Small intestine (tissue), 16 donors: ENCODE measurements around the gene BLNK. TPM values are rescaled to one million over a fixed set of nuclear protein-coding genes. Genes with fewer than 3 reads are reported as not detected.

Source experiments
- DNase-seq, 2 donors: peaks; one replicate each; pipeline versions ENCODE4 v3.0.0 to v3.0.0-alpha.2; 2013
- FAIRE-seq: peaks from 2 replicates; lab custom pipeline; 2012; peaks lifted over from hg19 to GRCh38; lab: Jason Lieb, UNC
- H3K27ac ChIP-seq, 3 donors: one replicate each; pipeline ENCODE4 v1.5.1; 2013; ENCODE audit warnings: low read length in 2 of 3, mild to moderate bottlenecking in 2 of 3, control low read depth in 1 of 3, inconsistent platforms in 1 of 3, low read depth in 1 of 3, moderate library complexity in 1 of 3
- H3K27me3 ChIP-seq, 3 donors: one replicate each; pipeline ENCODE4 v1.6.1; 2013; ENCODE audit warnings: low read length in 3 of 3, inconsistent platforms in 1 of 3; ENCODE audit not compliant: control insufficient read depth in 3 of 3, insufficient read depth in 3 of 3
- H3K36me3 ChIP-seq, 3 donors: one replicate each; pipeline ENCODE4 v1.6.1; 2013; ENCODE audit warnings: low read length in 3 of 3, inconsistent platforms in 1 of 3, low read depth in 1 of 3, mild to moderate bottlenecking in 1 of 3, moderate library complexity in 1 of 3; ENCODE audit not compliant: control insufficient read depth in 3 of 3, insufficient read depth in 2 of 3
- H3K4me1 ChIP-seq, 3 donors: one replicate each; pipeline ENCODE4 v1.6.1; 2013; ENCODE audit warnings: low read length in 2 of 3, inconsistent platforms in 1 of 3, low read depth in 1 of 3, mild to moderate bottlenecking in 1 of 3, moderate library complexity in 1 of 3; ENCODE audit not compliant: control insufficient read depth in 3 of 3, insufficient read depth in 2 of 3
- H3K4me3 ChIP-seq, 3 donors: one replicate each; pipeline ENCODE4 v1.5.1; 2013; ENCODE audit warnings: low read length in 3 of 3, control low read depth in 1 of 3, inconsistent platforms in 1 of 3, low read depth in 1 of 3, mild to moderate bottlenecking in 1 of 3, moderate library complexity in 1 of 3
- H3K9me3 ChIP-seq, 2 donors: one replicate each; pipeline ENCODE4 v1.6.1; 2013; ENCODE audit warnings: low read depth in 1 of 2, low read length in 1 of 2; ENCODE audit not compliant: control insufficient read depth in 2 of 2, insufficient read depth in 1 of 2
- WGBS, 3 donors: extraction: QIAGEN DNeasy Blood & Tissue Kit; methylation state at CpG; one replicate each; pipeline ENCODE4 v1.1.7; 2013; 5-methylcytosine and 5-hydroxymethylcytosine counted together
- long read RNA-seq, 10 donors: transcript quantifications; one replicate each; lab custom pipeline, GENCODE V29; 2026
- polyA plus RNA-seq, 4 donors: library from polyadenylated mRNA; stranded (reverse) in 3 of 4; unstranded in 1 of 4; fragments of 200-250 nt in 3 of 4; fragments of 120-200 nt in 1 of 4; gene quantifications; one replicate each; pipeline versions ENCODE4 v1.2.1 to v1.2.3, GENCODE V29; 2013
- donor health status: healthy with polysubstance abuse.
- donor health status: control.
- donor health status: control.
- donor health status: Bipolar disorder and iron deficiency.
- donor health status: healthy.

BLNK gene
- 10 to 100 TPM; 26.7 to 69.3 (median 41.7) TPM for polyA plus RNA-seq
- long read RNA-seq, donor 1, partial matches to known transcripts, result 5 of 8 reads
- long read RNA-seq, donor 1, other reads (novel, unspliced or antisense), result 0 of 8 reads
- long read RNA-seq, donor 2, partial matches to known transcripts, result 0 of 1 reads
- long read RNA-seq, donor 2, other reads (novel, unspliced or antisense), result 0 of 1 reads
- long read RNA-seq, donor 3, result 0 reads
- long read RNA-seq, donor 4, result 0 reads
- long read RNA-seq, donor 5, result 0 reads
- long read RNA-seq, donor 6, partial matches to known transcripts, result 0 of 4 reads
- long read RNA-seq, donor 6, other reads (novel, unspliced or antisense), result 0 of 4 reads
- long read RNA-seq, donor 7, result 0 reads
- long read RNA-seq, donor 8, partial matches to known transcripts, result 0 of 3 reads
- long read RNA-seq, donor 8, other reads (novel, unspliced or antisense), result 0 of 3 reads
- long read RNA-seq, donor 9, result 0 reads
- long read RNA-seq, donor 10, partial matches to known transcripts, result 0 of 3 reads
- long read RNA-seq, donor 10, other reads (novel, unspliced or antisense), result 0 of 3 reads

DNA sequence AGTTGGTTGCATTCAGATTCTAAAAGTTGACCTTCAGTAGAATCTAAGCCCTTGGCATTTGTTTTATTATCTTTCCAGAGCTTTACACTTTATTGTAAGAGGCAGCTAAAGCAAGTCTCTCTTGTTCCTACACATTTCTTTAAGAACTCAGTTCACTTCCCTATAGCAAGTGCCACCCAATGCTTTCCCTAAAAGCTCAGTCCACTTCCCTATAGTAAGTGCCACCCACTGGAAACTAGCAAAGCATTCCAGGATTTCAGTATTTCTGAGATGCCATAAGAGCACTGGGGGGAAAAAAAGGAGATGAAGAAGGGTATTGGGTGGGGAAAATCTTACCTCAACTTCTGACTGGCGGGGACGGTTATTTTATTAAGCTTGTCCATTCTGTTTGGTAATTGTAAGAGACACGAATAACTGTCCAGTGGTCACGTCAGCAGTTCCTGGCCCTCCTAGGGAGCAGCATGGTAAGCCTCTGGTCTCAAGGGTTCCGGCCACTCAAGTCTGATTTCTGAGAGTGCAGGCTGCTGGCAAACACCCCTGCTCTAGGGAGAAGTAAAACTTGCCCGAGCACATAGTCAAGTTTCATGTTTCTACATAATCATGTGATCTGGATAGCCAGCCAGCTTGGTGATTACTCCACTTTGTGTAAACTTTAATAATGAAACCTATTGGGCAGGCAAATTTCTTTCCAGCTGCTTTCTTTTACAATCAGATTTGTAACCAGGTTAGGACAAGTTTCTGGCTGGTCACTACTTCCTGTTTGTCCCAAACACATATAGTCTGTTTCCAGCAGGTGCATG lies at the start of gene BLNK:
Gene BLNK, minus strand, starts transcription at position 554 of the 800 bp plus-strand sequence. Its CDS starts 171 bp downstream, at position 383.
- peaks cover 2 to 53% (median 6%) of the 10 kb centered on the region in 3 donors for H3K4me1 ChIP-seq
- FAIRE-seq, result peak; percentile 15

DNA sequence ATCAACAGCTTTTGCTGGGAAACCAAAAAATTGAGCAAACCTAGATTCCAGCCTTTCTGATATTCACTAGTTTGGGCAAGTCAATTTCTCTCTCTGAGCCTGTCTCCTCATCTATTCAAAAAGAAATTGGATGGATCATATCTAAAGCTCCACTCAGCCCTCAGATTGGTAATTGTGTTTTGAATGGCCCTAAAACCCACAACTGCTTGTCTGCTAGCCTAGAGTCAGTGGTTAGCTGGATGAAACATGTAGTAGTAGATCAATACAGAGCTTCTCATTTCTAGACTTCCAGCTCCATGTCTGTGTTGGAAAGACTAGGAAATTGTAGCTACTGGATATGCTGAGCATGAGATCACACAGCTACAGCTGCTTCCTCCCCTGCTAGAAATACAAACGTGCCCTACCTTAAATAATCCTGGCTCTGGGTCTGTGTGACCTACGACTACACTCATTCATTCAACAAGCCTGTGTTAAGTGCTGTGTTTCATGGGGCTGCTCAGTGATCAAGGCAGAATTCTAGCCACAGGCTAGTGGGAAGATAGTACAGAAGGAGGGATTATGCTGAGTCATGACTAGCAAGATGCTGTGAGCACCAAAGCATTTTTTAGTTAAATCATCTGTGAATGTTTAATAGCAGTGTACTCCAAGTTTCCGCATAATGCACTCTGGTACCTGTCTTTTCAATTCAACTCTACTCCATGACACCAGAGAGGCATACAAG lies 48.5 kb upstream of the BLNK start:
- FAIRE-seq (no peak), DNase-seq (no peak)
- Histone ChIP-seq H3K4me1 (no peaks in the 10 kb centered on the region), H3K4me3 (no peak overlapping the region), H3K27me3 (no peaks in the 10 kb centered on the region), H3K9me3 (no peaks in the 10 kb centered on the region), H3K36me3 (no peaks in the 10 kb centered on the region), H3K27ac (no peak overlapping the region)
- 43 to 51% (median 49%) methylated on average over 3 of the region's 3 CpGs for WGBS, 3 donors

More for the DNA sequence above, at the start of gene BLNK:
- 8 to 27% (median 19%) methylated on average over 6 of the region's 6 CpGs for WGBS, 3 donors
- Histone ChIP-seq H3K27ac (peak within 1 kb of the TSS; percentile 82 to 93 (median 83)), H3K27me3 (no peaks in the 10 kb centered on the region), H3K36me3 (peaks cover 0 to 7% (median 0%) of the 10 kb centered on the region in 3 donors), H3K4me3 (peak within 1 kb of the TSS in 2 of 3 donors; percentile 49 to 50), H3K9me3 (peaks cover 0 to 4% of the 10 kb centered on the region in 2 donors)
- DNase-seq, result peak; percentile 83 to 86

DNA sequence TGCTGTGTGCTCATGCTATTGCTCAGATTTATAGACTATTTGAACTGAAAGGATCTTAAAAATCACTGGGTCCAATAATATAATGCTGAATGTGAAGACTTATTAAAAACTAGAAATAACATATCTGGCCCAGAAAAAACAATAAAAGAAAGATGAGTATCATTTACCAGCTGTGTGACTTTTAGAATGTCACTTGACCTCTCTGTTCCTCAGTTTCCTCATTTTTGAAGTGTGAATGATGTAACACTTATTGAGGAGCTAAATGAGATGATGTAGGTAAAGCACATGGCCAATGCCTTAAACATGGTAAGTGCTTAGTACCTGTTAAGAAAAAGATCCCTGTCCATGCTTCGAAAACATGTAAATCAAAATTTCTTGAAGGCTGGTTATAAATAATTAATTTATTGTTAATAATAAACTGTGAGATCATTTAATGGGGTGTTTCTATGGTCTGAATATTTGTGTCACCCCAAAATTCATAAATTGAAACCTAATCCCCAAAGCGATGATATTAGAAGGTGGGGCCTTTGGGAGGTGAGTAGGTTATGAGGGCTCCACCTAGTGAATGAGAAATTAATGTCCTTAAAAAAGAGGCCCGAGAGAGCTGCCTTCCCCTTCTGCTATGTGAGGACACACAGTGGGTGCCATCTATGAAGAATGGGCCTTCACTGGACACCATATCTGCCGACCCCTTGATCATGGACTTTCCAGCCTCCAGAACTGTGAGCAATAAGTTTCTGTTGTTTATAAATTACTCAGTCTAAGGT lies 45.9 kb upstream of the BLNK start:
- Histone ChIP-seq H3K27ac (no peak overlapping the region), H3K27me3 (no peaks in the 10 kb centered on the region), H3K9me3 (no peaks in the 10 kb centered on the region), H3K4me1 (no peaks in the 10 kb centered on the region), H3K4me3 (no peak overlapping the region), H3K36me3 (no peaks in the 10 kb centered on the region)
- WGBS, 3 donors, result 72 to 77% (median 74%) methylated on average over 4 of the region's 4 CpGs
- FAIRE-seq, result no peak
- no peak for DNase-seq

DNA sequence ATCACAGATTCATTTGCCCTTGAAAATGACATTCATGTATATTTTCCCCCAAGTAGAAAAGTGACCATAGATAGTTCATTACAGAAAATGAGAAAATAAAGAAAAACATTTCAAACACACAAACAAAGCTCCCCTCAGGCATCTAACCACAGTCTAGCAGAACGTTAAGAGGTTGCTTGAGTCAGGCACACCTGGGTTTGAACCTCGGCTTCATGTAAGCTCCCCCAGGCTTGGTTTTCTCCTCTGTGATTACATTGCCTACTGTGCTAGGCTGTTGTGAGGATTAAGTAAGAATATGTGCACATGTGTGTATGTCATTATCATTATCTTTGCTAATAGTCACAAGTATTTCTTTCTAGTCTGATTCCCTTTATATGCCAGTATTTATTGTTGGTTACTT lies 42.0 kb upstream of the BLNK start:
- Histone ChIP-seq H3K27me3 (no peaks in the 10 kb centered on the region), H3K4me1 (no peaks in the 10 kb centered on the region), H3K9me3 (no peaks in the 10 kb centered on the region), H3K27ac (no peak overlapping the region), H3K36me3 (no peaks in the 10 kb centered on the region), H3K4me3 (no peak overlapping the region)
- WGBS, 3 donors, result 68 to 81% (median 81%) methylated on average over 2 of the region's 2 CpGs
- FAIRE-seq (no peak), DNase-seq (no peak)

DNA sequence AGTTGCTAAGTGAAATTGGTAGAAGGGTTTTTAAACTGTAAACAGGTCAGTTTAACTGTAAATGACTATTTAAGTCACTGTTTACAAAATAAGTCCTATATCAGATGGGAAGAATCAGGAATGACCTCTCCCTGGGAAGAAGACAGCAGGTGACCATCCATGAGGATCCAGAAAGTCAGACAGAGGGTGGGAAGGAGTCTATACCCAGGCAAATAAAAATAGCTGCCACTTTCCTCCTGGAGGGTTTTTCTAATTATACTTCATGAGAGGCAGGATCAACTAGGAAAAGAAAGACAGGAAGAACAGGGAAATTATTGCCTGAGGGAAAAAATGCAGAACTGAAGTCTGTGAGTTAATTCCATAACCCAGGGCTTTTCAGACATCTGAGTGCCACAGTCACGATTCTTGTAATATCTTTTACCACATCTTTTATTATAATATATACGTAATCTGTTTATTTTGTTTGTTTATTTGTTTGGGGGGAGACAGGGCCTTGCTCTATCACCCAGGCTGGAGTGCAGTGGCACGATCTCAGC lies 39.9 kb upstream of the BLNK start:
- no peak for FAIRE-seq
- no peak overlapping the region for H3K27ac ChIP-seq
- H3K36me3 ChIP-seq, result no peaks in the 10 kb centered on the region
- no peaks in the 10 kb centered on the region for H3K4me1 ChIP-seq
- no peak overlapping the region for H3K4me3 ChIP-seq
- WGBS, 3 donors, result 70 to 80% (median 75%) methylated on average over 3 of the region's 3 CpGs
- no peaks in the 10 kb centered on the region for H3K9me3 ChIP-seq
- H3K27me3 ChIP-seq, result no peaks in the 10 kb centered on the region
- DNase-seq, result no peak

DNA sequence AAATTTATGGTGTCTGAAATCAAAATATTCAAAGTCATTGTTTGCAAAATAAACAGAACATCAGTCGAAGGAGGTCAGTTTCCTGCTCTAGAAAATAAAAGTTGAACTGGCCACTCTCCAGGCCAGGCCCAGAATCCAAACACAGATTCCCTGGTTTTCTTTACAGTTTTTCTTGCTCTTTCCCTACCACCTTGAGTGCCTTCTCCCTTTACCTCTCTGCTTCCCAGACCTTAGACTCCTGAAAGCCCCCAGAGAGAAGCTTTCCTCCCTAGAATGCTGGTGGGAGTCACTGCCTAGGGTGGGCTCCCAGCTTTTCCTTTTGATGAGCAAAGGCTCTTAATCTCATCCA lies 38.9 kb upstream of the BLNK start:
- FAIRE-seq, result no peak
- H3K9me3 ChIP-seq, result no peaks in the 10 kb centered on the region
- 33 to 44% (median 38%) methylated on average over 1 of the region's 1 CpG for WGBS, 3 donors

DNA sequence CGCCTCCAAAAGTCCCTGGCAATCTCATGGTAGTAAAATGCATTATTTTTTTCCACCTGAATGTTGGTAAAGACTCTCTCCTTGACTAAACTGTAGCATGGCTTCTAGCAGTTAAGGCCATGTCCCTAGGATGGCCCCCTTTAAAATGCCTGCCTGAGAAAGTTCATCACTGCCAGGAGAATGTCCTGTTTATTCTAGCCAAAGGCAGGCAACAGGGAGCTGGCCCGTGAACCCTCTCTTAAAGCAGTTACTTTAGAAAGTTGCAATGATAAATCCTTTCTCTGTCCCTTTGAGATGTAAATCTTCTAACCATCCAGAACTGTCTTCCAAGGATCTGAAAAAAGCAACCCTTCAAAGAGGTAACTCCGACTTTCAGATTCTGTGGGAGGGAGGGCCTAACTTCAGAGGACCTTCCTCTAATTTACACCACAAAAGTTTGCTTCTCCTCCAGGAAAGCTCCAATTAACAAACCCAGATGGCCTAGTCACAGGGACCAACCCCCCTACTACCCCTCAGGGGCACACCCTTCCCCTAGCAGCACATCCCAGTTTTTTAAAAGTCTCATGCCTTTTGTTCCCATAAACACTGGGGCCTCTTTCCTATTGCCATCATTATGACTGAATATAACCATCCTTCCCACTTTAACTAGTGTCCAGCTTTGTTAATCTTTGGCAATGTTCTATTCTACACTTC lies 38.4 kb upstream of the BLNK start:
- no peak overlapping the region for H3K4me3 ChIP-seq
- DNase-seq (no peak), FAIRE-seq (no peak)
- WGBS, 3 donors, result 64 to 81% (median 74%) methylated on average over 3 of the region's 3 CpGs
- no peaks in the 10 kb centered on the region for H3K36me3 ChIP-seq
- H3K4me1 ChIP-seq, result no peaks in the 10 kb centered on the region
- H3K9me3 ChIP-seq, result no peaks in the 10 kb centered on the region
- H3K27ac ChIP-seq, result no peak overlapping the region
- H3K27me3 ChIP-seq, result no peaks in the 10 kb centered on the region

More for the DNA sequence above, 38.9 kb upstream of the BLNK start:
- no peaks in the 10 kb centered on the region for H3K27me3 ChIP-seq
- H3K27ac ChIP-seq, result no peak overlapping the region
- no peaks in the 10 kb centered on the region for H3K4me1 ChIP-seq
- H3K4me3 ChIP-seq, result no peak overlapping the region
- no peak for DNase-seq
- no peaks in the 10 kb centered on the region for H3K36me3 ChIP-seq
